NCI-H446 (cell line): ENCODE results near the gene CASP5.
"Not testable (repeated sequence)": the region's sequence is repeated elsewhere in the genome, so short reads cannot be mapped to it uniquely, and the experiment has no call there.

Source experiments
- DNase-seq, 2 experiments: peaks; one replicate each; lab custom pipeline; 2025; lab: John Stamatoyannopoulos, UW

The CASP5 gene

GRCh38 chr11:105033343-105033742 lies 10.4 kb upstream of the CASP5 start:
- DNase-seq: no peak

DNA sequence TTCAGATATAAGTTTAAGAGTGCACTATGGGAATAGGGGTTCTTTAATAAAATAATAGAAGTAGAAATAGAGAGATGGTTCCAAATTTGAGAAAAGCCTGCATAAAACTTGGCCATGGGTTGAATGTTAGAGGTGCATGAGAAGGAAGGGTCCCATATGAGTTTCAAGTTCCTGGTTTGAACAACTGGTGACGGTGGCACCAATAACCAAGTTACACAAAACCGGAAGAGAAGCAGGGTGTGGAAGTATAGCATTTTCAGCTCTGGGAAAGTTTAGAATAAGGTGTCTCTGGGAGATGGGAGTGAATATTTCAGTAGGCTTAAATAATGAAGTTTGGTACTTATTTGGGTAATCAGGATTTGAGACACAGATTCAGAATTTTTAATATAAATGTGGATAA lies 9.5 kb upstream of the CASP5 start:
- DNase-seq: no peak

DNA sequence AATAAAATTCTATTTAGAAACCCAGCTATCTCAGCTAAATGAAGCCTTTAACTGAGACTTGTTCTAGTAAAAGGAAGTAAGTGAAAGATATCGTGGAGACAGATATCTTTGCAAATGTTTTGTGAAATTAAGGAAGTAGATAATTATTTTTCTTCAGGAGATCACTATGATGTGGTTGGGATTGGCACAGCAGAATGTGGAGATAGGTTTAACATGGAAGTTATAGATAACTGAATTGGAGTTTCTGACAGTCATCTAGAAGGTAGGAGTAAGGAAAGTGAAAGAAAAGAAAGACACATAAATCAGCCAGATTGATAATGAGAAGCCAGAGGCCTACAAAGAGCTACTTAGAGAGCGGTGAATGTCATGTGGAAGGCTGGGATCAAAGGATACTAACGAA lies 4.7 kb upstream of the CASP5 start:
- no peak for DNase-seq

- no peak for DNase-seq
These were observed 1.4 kb upstream of the CASP5 start for GRCh38 chr11:105024394-105024793.

DNA sequence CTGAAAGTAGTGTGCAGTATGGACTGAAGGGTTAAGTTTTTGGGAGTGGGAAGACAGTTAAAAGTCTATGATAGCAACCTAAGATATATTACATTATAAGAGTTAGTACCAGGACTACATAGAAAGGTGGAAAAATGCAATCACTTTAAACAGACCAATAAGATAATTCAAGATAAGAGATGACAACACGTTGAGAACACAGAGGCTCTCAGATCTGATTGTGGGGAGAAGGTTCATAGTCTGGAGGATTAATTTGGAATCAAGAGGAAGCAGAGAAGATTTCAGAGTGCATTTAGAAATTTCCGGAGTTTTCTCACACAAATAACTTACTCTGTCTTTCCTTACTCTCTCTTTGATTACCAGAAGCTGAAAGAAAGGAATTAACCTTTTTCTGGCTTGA lies 441 bp downstream of the CASP5 start:
- no peak for DNase-seq

DNA sequence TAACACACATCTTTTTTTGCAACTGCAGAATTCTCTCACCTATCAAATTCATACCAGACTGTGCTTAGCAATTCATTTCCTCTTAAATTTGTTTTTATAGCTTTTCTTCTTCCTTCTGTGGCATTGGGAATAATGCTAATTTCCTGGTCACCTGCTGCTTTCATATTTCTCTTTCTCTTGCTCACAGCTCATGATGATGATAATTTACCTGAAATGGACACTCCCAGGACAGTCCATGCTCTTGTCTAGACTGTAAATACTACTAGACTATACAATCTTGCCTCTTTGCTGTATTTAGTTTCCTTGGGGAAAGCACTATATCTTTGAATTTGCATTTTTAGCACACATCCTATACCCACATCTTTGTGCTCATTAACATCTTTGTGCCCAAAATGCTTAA lies 15.5 kb downstream of the CASP5 start:
- DNase-seq: no peak

DNA sequence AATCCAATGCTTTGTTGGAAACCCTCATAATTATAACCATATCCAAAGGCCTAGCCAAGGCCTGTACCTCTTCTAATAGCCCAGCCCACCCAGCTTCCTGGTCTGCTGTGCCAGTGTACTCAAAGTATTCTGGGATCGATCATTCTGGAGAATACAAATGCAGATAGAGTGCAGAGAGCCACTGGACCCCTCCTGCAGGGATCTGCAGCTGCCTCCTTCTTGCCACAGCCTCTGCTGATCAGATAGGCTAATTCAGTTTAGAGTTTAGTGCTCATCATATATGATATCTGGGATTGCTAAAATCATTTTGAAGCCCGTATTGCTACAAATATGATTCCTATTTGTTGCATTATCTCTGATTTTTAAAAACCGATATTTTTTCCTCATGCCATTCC lies 17.5 kb downstream of the CASP5 start:
- no peak for DNase-seq

GRCh38 chr11:105004021-105004420 lies 18.9 kb downstream of the CASP5 start:
- no peak for DNase-seq

- no peak for DNase-seq
These were observed 19.8 kb downstream of the CASP5 start for GRCh38 chr11:105003151-105003550.

DNA sequence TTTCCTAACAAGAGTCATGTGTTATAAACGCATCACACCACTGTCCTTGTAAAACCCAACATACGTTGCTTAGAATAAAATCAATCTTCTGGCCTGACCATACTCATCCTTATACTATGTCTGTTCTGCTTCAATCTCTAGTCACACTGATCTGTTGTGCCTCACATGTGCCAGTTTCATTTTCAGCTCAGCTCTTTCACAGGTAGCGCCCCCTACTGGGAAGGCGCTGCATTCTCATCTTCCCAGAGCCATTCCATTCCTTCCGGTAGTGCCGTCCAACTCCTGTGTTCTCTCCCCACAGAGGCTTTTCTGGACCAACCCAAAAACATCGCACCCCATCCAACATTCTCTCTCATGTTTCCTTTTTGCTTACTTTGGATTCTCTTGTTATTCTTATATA lies 22.2 kb downstream of the CASP5 start:
- no peak for DNase-seq

DNA sequence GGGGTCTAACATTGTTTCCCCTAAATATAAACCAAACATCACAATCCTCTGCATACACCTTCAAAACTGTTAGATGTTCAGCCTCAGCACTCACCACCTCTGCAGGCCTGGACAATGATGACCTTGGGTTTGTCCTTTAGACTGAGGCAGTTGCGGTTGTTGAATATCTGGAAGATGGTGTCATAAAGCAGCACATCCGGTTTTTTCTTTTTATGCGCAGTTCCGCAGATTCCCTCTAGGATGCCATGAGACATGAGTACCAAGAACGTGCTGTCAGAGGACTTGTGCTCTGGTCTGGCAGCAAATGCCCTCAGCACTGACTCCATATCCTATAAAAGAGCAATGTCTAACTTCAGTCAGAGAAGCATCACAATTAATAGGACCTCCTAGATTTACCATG lies 22.8 kb downstream of the CASP5 start:
- no peak for DNase-seq

- DNase-seq: no peak
These were observed 23.2 kb downstream of the CASP5 start for GRCh38 chr11:104999721-105000120.

GRCh38 chr11:104997288-104997687 lies 25.7 kb downstream of the CASP5 start:
- no peak for DNase-seq

GRCh38 chr11:104995001-104995408 lies 28.0 kb downstream of the CASP5 start:
- no peak for DNase-seq

DNA sequence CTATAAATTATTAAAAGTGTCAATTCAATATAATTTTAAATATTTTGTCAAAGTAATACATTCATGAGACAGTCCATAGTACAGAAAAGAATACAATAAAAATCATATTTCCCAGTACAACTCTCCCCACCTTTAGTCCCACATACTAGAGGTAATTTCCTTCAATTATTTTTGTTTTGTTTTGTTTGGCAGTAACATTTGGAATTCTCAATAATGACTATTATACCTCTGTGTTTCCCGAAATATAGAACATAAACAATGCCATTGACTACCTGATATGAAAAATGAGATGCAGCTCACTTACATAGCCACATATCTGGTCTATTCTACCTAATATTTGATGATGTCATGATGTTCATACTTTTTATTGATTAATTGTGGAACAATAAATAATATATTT lies 30.2 kb downstream of the CASP5 start:
- DNase-seq: no peak

DNA sequence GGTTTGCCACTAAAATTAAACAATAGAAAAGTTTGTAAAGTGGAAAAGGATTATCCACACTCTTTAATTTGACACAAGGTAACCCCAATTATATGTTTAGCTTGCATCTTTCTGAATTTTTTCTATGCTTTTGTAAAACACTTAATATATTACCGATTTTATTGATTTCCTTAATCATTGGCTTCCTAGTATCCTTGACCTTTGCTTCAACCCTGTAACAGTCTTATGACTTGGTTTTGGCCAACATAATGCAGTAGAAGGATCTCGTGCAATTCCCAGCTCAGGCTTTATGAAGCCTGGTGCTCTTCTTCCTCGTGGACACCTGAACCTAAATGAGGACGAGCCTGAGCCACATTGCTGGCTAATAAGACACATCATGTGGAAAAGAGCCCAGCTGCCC lies 31.0 kb downstream of the CASP5 start:
- DNase-seq: no peak

GRCh38 chr11:104984808-104985207 lies 38.2 kb downstream of the CASP5 start:
- no peak for DNase-seq

- no peak for DNase-seq
These were observed 43.1 kb downstream of the CASP5 start for GRCh38 chr11:104979839-104980238.

- DNase-seq: no peak
These were observed 49.4 kb downstream of the CASP5 start for GRCh38 chr11:104973616-104974015.

DNA sequence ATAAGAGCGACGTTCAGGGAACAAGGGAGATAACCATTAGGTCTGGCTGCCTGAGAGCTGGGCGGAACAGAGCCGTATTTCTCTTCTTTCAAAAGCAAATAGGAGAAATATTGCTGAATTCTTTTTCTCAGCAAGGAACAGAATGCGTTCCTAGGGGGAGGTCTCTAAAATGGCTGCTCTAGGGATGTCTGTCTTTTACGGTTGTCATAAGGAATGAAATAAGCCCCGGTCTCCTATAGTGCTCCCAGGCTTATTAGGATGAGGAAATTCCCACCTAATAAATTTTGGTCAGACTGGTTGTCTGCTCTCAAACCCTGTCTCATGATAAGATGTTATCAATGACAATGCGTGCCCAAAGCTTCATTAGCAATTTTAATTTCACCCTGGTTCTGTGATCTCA lies 50.0 kb downstream of the CASP5 start:
- not testable (repeated sequence) for DNase-seq

DNA sequence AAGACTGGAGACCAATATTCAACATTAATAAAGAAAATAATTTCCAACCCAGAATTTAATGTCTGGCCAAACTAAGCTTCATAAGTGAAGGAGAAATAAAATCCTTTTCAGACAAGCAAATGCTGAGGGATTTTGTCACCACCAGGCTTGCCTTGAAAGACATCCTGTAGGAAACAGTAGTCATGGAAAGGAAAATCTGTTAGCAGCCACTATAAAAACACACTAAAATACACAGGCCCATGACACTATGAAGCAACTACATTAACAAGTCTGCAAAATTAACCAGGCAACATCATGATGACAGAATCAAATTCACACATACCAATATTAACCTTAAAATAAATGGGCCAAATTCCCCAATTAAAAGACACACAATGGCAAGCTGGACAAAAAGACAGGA lies 52.2 kb downstream of the CASP5 start:
- no peak for DNase-seq

GRCh38 chr11:104968856-104969776 lies 53.9 kb downstream of the CASP5 start:
- DNase-seq: no peak

DNA sequence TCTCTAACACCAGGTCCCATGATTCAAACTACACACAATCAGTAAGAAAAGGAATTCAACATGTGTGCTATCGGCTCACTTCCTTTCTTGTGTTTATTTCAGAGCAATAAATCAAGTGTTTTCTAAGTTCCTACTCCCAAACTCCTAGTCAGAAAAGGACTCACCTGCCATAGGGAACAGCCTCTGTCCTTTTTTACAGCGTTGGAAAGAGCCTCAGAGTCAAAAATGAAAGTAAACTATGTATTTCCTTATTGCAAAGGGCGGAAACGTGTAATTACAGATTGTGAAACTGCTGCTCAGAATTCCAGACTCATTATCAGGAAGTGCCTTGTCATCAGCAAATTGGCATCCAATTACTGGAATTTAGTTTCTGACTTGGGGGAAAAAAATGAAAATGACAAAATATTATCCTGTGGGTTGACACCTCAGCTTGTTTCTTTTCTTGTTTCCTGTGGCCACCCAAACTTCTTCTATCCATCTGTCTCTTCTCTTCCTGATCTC lies 54.6 kb downstream of the CASP5 start, which contains the start of gene CASP4:
TSS of gene CASP4 (minus strand) at position 220 of the 501 bp plus-strand sequence. CDS start at position 171, 49 bp downstream.
- DNase-seq: no peak
